Fibroblast of skin of back (primary cell): ENCODE results near the gene IL17A.

ENCODE experiments used
- DNase-seq: peaks from one replicate; pipeline ENCODE4 v3.0.0-alpha.2; 2013

The IL17A gene

DNA sequence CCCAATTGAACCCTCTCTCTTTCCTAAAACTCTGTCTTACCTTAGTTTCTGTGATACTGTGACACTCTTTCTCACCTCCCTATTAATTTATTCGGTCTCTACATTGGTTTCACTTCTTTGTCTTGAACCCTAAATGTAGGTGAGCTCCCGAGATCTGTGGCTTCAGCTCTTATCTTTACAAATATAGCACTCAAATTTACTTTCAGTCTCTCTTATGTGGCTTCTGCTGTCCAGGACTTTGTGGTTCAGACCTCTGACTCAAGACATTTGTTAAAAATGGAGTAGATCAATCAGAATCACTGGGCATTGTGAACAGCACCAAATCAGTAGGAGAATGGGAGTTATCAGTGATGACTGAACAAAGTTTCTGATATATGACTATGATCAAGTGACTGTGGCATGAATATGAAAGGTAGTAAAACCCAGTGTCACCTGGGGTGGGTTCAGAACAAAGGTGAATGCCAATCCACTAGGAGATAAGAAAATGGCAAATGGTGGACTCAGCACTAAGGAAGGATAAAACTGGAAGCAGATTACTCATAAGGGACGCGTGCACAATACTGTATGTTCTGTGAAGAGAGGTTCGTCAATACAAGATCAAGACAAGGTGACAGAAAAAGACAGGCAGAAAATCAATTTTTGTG, 30.9 kb downstream of the IL17A start:
- no peak for DNase-seq

GRCh38 chr6:52217761-52218160, 31.6 kb downstream of the IL17A start:
- DNase-seq: no peak

DNA sequence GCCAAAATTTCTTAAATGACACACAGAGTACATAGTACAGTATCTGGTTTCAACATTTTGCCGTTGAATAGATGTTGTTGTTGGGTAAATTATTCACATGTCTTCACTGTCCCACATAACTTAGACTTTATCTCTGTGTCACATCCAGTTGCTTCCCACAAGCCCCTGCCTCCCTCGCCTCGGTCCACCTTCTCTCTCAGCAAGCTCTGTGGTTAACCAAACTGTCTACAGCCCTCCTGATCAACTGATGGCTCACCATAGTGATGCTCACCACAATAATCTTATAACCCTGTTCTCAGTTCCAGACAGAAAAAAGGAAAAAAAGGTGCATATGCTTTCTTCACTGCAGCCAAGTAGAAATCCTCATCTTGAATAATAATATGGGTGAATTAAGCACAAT, 35.1 kb downstream of the IL17A start:
- DNase-seq: no peak

DNA sequence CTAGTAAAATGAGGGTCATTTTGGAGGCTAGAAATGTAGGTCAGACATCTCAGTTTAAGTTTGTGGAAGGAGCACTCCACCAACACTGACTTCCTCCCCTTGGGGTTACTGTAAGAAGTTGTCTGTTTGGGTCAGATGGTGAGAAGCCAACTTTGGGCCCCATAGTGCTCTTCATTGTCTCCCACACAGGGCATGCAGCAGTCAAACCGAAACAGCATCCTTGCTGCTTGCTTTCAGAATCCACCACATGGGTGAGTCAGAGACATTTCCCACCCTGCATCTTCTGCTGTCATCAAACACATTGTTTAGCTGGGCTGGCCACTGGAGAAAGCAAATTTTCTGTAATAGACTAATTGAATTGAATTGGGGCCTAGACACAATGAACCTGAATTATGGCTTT, 41.3 kb downstream of the IL17A start:
- DNase-seq: no peak

DNA sequence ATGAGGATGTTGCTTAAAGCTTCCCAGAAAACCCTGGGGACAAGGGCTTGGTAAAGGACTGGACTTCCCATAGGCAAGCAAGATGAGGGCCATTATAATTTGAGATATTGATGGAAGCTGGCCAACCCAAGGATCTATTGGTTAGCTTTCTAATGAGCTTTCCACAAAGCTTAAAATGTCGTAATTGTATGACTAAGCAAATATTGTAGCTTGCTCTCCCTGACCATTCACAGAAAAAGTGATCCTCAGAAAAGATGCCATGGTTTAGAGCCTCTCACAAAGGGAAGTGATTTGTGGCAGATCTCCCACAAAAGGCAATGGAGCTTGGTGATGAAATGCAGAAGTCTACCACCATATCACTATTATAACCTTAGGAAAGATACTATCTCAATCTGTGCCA, 44.5 kb downstream of the IL17A start:
- DNase-seq: no peak

GRCh38 chr6:52231406-52232127, 45.4 kb downstream of the IL17A start:
- DNase-seq: peak; percentile 9

GRCh38 chr6:52233005-52233404, 46.8 kb downstream of the IL17A start:
- DNase-seq: no peak

- peak; percentile 58 for DNase-seq
Measured at GRCh38 chr6:52233975-52234823, 48.0 kb downstream of the IL17A start.
